ENCODE results near the gene NLRP5.

The NLRP5 gene

GRCh38 chr19:56101746-56102535 lies 115.4 kb downstream of the NLRP5 start:
- peaks cover 46% of the 10 kb centered on the region for H3K79me2 ChIP-seq (ENCODE audit: insufficient read depth, low read length)
- no peak overlapping the region for H3K27ac ChIP-seq (ENCODE audit: low read length)
- H3K27me3 ChIP-seq (ENCODE audit: insufficient read depth, low read length, poor library complexity), result no peaks in the 10 kb centered on the region
- ATAC-seq (ENCODE audit: insufficient read depth, low read depth), result no peak
- H3K4me2 ChIP-seq (ENCODE audit: insufficient read depth, low read length), result no peak overlapping the region
- TF ChIP-seq, protein P1, sequence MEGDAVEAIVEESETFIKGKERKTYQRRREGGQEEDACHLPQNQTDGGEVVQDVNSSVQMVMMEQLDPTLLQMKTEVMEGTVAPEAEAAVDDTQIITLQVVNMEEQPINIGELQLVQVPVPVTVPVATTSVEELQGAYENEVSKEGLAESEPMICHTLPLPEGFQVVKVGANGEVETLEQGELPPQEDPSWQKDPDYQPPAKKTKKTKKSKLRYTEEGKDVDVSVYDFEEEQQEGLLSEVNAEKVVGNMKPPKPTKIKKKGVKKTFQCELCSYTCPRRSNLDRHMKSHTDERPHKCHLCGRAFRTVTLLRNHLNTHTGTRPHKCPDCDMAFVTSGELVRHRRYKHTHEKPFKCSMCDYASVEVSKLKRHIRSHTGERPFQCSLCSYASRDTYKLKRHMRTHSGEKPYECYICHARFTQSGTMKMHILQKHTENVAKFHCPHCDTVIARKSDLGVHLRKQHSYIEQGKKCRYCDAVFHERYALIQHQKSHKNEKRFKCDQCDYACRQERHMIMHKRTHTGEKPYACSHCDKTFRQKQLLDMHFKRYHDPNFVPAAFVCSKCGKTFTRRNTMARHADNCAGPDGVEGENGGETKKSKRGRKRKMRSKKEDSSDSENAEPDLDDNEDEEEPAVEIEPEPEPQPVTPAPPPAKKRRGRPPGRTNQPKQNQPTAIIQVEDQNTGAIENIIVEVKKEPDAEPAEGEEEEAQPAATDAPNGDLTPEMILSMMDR (IDR thresholded peaks at IDR 0.05; ENCODE audit: borderline replicate concordance, extremely low read depth, low read length, poor library complexity, severe bottlenecking), result no peak
- no peak for TF ChIP-seq EZH2 (IDR thresholded peaks at IDR 0.05; ENCODE audit: borderline replicate concordance, low read depth, low read length, severe bottlenecking)
- peaks cover 68% of the 10 kb centered on the region for H4K20me1 ChIP-seq (ENCODE audit: insufficient read depth, low read length)
- no peak overlapping the region for H3K4me3 ChIP-seq (ENCODE audit: low read depth in 1 of 2, low read length in 2 of 2)
- no peaks in the 10 kb centered on the region for H3K4me1 ChIP-seq (ENCODE audit: insufficient read depth, low read length)
- no peak for DNase-seq
- no peaks in the 10 kb centered on the region for H3K9me3 ChIP-seq (ENCODE audit: insufficient read depth, low read length, severe bottlenecking)
- no peak overlapping the region for H2AFZ ChIP-seq (ENCODE audit: low read depth, low read length)
- no peak overlapping the region for H3K9ac ChIP-seq (ENCODE audit: low read depth, low read length)
- peaks cover 61% of the 10 kb centered on the region for H3K36me3 ChIP-seq (ENCODE audit: insufficient read depth, low read length)

GRCh38 chr19:56103027-56103614 lies 116.5 kb downstream of the NLRP5 start:
- peaks cover 54% of the 10 kb centered on the region for H3K79me2 ChIP-seq (ENCODE audit: insufficient read depth, low read length)
- peaks cover 74% of the 10 kb centered on the region for H4K20me1 ChIP-seq (ENCODE audit: insufficient read depth, low read length)
- ATAC-seq (ENCODE audit: insufficient read depth, low read depth) (no peak), DNase-seq (no peak)
- H3K4me1 ChIP-seq (ENCODE audit: insufficient read depth, low read length), result no peaks in the 10 kb centered on the region
- peaks cover 55% of the 10 kb centered on the region for H3K36me3 ChIP-seq (ENCODE audit: insufficient read depth, low read length)
- H3K27me3 ChIP-seq (ENCODE audit: insufficient read depth, low read length, poor library complexity), result no peaks in the 10 kb centered on the region
- H3K27ac ChIP-seq (ENCODE audit: low read length), result no peak overlapping the region
- no peaks in the 10 kb centered on the region for H3K9me3 ChIP-seq (ENCODE audit: insufficient read depth, low read length, severe bottlenecking)
- H3K4me3 ChIP-seq (ENCODE audit: low read depth in 1 of 2, low read length in 2 of 2), result no peak overlapping the region
- TF ChIP-seq EZH2 (IDR thresholded peaks at IDR 0.05; ENCODE audit: borderline replicate concordance, low read depth, low read length, severe bottlenecking), result no peak
- TF ChIP-seq, protein P1 (IDR thresholded peaks at IDR 0.05; ENCODE audit: borderline replicate concordance, extremely low read depth, low read length, poor library complexity, severe bottlenecking), result no peak
- H3K9ac ChIP-seq (ENCODE audit: low read depth, low read length), result no peak overlapping the region
- no peak overlapping the region for H2AFZ ChIP-seq (ENCODE audit: low read depth, low read length)
- no peak overlapping the region for H3K4me2 ChIP-seq (ENCODE audit: insufficient read depth, low read length)

GRCh38 chr19:56104423-56104822 lies 117.8 kb downstream of the NLRP5 start:
- Histone ChIP-seq H3K4me2 (ENCODE audit: insufficient read depth, low read length) (no peak overlapping the region), H4K20me1 (ENCODE audit: insufficient read depth, low read length) (peaks cover 79% of the 10 kb centered on the region)
- no peak for DNase-seq

More at GRCh38 chr19:56104423-56104822, 117.8 kb downstream of the NLRP5 start:
- no peak overlapping the region for H2AFZ ChIP-seq (ENCODE audit: low read depth, low read length)
- peaks cover 67% of the 10 kb centered on the region for H3K79me2 ChIP-seq (ENCODE audit: insufficient read depth, low read length)
- no peak overlapping the region for H3K9ac ChIP-seq (ENCODE audit: low read depth, low read length)
- ATAC-seq (ENCODE audit: insufficient read depth, low read depth), result no peak
- no peak overlapping the region for H3K27ac ChIP-seq (ENCODE audit: low read length)
- no peak overlapping the region for H3K4me3 ChIP-seq (ENCODE audit: low read depth in 1 of 2, low read length in 2 of 2)
- H3K27me3 ChIP-seq (ENCODE audit: insufficient read depth, low read length, poor library complexity), result no peaks in the 10 kb centered on the region
- no peaks in the 10 kb centered on the region for H3K4me1 ChIP-seq (ENCODE audit: insufficient read depth, low read length)
- TF ChIP-seq, protein P1 (IDR thresholded peaks at IDR 0.05; ENCODE audit: borderline replicate concordance, extremely low read depth, low read length, poor library complexity, severe bottlenecking), result no peak
- no peaks in the 10 kb centered on the region for H3K9me3 ChIP-seq (ENCODE audit: insufficient read depth, low read length, severe bottlenecking)
- H3K36me3 ChIP-seq (ENCODE audit: insufficient read depth, low read length), result peaks cover 45% of the 10 kb centered on the region

Measured in DND-41 (cell line).